NCI-H2107 treated with DMSO at 0.1 percent for 48 hours (cell line): ENCODE results near the gene SYT8.
"Not testable (repeated sequence)": the region's sequence is repeated elsewhere in the genome, so short reads cannot be mapped to it uniquely, and the experiment has no call there.

Experiments
- DNase-seq: peaks from one replicate; lab custom pipeline; 2025; ENCODE audit not compliant: unreplicated experiment; lab: John Stamatoyannopoulos, UW

SYT8 gene

DNA sequence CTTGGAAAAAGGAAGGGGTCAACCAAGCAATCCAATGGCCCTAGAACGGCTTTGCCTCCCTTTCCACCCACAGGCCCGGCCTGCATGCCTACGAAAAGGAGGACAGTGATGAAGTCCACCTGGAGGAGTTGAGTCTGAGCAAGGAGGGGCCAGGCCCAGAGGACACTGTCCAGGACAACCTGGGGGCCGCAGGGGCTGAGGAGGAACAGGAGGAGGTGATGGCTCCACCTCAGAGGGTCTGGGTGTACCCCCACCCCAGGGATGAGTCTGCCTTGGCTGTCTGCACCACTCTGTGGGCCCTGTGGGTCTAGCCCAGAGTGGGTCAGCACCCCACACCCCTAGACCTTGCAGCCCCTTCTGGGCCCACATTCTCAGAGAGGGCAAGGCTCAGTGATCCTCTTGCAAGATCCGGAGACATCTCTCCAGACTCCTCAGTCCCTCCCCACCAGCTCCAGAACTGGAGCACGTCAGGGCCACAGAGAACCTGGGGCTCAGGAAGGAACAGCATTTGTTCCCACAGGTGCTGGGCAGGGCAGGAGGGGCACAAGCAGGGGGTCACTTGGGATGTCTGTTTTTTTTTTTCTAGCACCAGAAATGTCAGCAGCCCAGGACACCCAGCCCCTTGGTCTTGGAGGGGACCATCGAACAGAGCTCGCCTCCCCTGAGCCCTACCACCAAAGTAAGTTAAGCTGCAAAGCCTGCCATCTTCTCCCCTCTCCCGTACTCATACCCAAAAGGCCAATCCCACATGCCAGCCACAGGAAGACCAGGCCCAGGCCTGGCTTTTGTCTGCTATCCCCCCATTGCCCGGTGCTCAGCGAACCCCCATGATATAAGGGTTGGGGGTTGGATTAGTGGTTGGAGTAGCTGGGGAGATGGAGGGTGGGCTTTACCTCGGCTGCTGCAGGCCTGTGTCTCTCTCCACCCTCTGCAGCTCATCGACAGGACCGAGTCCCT, 48.8 kb downstream of the SYT8 start:
- no peak for DNase-seq

DNA sequence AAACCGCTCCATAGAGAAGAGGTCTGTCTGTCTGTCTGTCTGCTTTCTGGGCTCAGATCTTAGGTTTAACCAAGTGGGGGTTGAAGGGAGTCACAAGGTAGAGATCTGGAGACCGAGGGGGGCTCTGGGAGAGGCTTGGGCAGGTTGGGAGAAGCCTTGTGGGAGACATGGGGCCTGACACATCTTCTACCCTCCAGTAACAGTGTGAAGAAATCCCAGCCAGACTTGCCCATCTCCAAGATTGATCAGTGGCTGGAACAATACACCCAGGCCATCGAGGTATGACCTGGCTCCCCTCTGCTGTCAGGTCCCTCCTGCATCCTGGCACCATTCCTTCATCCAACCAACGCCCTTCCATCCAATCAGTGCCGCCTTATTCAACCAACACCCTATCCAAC, 49.5 kb downstream of the SYT8 start:
- no peak for DNase-seq

DNA sequence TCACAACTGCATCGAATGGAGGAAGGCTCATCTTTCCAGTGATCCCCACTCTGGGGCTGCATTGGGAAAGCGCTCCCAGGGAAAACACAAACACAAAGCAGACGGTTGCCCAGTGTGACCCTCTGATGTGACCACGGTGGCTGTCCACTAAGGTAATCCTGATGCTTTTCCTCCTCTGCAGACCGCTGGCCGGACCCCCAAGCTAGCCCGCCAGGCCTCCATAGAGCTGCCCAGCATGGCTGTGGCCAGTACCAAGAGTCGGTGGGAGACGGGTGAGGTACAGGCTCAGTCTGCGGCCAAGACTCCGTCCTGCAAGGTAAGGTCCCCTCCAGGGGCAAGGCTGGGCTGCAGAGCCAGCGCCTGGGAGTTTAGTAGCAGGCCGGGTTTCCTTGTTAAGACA, 51.8 kb downstream of the SYT8 start:
- DNase-seq, result not testable (repeated sequence)
